Bronchial epithelial cell (primary cell): ENCODE results near the gene ANKS4B. TPM values are rescaled to one million over a fixed set of nuclear protein-coding genes. Genes with fewer than 3 reads are reported as not detected.

Source experiments
- DNase-seq: peaks from one replicate; pipeline ENCODE4 v3.0.0-alpha.2; 2010; ENCODE audit warnings: low read depth
- FAIRE-seq: peaks from 2 replicates; lab custom pipeline; 2011; peaks lifted over from hg19 to GRCh38; lab: Jason Lieb, UNC
- H3K27me3 ChIP-seq: 2 replicates; pipeline ENCODE4 v1.5.1; 2011; ENCODE audit warnings: low read length; ENCODE audit not compliant: control insufficient read depth, insufficient read depth
- H3K36me3 ChIP-seq: 2 replicates; pipeline ENCODE4 v1.5.1; 2011; ENCODE audit warnings: low read length; ENCODE audit not compliant: control insufficient read depth, insufficient read depth
- H3K4me3 ChIP-seq: 2 replicates; pipeline ENCODE4 v1.5.1; 2011; ENCODE audit warnings: mild to moderate bottlenecking, low read depth, low read length, control low read depth
- CTCF ChIP-seq: IDR thresholded peaks from 2 replicates; pipeline ENCODE4 v1.5.1; 2011; ENCODE audit warnings: mild to moderate bottlenecking, moderate library complexity, low read length, control low read depth, inconsistent platforms; ENCODE audit not compliant: insufficient read depth, severe bottlenecking
- total RNA-seq: library from RNA; depleted of rRNA; stranded (reverse); fragments of >200 nt; gene quantifications from 2 replicates; pipeline ENCODE4 v1.2.1, GENCODE V29; 2014

The ANKS4B gene
- total RNA-seq, 1 donor from 2014 or later = not detected

- H3K36me3 ChIP-seq = no peaks in the 10 kb centered on the region
- DNase-seq (peak; percentile 15), FAIRE-seq (no peak)
- H3K4me3 ChIP-seq = peak within 1 kb of the TSS; percentile 26
- peaks cover 8% of the 10 kb centered on the region for H3K27me3 ChIP-seq
- peak; percentile 78 for TF ChIP-seq CTCF
Measured at GRCh38 chr16:21277927-21278706, 44.6 kb downstream of the ANKS4B start, which contains the start of gene CRYM. TSS of gene CRYM (minus strand) at chr16:21278290. CDS start at chr16:21278251, 39 bp downstream.

DNA sequence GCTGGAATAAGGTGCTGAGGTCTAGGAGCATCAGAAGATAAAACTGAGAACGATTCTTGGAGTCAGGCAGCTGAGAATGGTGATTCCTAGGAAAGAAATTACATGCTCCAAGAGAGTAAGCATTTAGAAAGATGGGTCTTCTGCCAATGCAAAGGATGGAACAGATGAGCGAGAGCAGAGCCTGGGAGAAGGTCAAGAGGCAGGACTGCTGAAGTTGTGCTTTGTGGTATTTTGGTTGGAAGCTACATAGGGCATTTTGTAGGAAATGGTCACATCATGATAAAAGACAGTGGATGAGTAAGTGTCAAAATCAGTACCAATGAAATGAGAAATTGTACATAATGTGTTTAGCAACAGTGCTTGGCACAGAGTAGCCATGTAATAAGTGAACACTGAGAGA is 46.0 kb downstream of the ANKS4B start:
- Histone ChIP-seq H3K36me3 (no peaks in the 10 kb centered on the region), H3K4me3 (no peak overlapping the region), H3K27me3 (peaks cover 8% of the 10 kb centered on the region)
- FAIRE-seq = no peak
- no peak for DNase-seq
- no peak for TF ChIP-seq CTCF

- FAIRE-seq = no peak
- H3K27me3 ChIP-seq = peaks cover 8% of the 10 kb centered on the region
Measured at GRCh38 chr16:21281698-21282389, 48.3 kb downstream of the ANKS4B start.

GRCh38 chr16:21283521-21284289 is 50.2 kb downstream of the ANKS4B start:
- H3K27me3 ChIP-seq = no peaks in the 10 kb centered on the region
- DNase-seq (peak; percentile 8), FAIRE-seq (no peak)
- H3K4me3 ChIP-seq = peak overlapping the region; percentile 12
- no peaks in the 10 kb centered on the region for H3K36me3 ChIP-seq
- TF ChIP-seq CTCF = peak; percentile 31

More at GRCh38 chr16:21281698-21282389, 48.3 kb downstream of the ANKS4B start:
- H3K4me3 ChIP-seq = no peak overlapping the region
- no peaks in the 10 kb centered on the region for H3K36me3 ChIP-seq
- DNase-seq = no peak
- TF ChIP-seq CTCF = no peak

DNA sequence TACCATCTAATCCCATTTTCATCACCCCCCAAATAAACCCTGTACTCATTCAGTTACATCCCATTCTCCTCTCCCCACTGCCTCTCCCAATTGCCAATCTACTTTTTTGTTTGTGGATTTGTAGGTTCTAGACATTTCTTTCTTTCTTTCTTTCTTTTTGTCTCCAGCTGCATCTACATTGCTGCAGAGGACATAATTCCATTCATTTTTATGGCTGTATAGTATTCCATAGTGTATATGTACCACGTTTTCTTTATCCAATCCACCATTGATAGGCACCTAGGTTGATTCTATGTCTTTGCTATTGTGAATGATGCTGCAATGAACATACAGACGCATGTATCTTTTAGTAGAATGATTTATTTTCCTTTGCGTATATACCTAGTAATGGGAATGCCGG is 50.9 kb downstream of the ANKS4B start:
- Histone ChIP-seq H3K27me3 (no peaks in the 10 kb centered on the region), H3K36me3 (no peaks in the 10 kb centered on the region), H3K4me3 (no peak overlapping the region)
- DNase-seq = no peak
- no peak for FAIRE-seq
- TF ChIP-seq CTCF = no peak
